Measurements from ENCODE around the gene RBM28. TPM values are rescaled to one million over a fixed set of nuclear protein-coding genes. Genes with fewer than 3 reads are reported as not detected.

RBM28 gene
- total RNA-seq, 3 donors from 2014 or later = 23.6 to 34.3 (median 27.1) TPM

DNA sequence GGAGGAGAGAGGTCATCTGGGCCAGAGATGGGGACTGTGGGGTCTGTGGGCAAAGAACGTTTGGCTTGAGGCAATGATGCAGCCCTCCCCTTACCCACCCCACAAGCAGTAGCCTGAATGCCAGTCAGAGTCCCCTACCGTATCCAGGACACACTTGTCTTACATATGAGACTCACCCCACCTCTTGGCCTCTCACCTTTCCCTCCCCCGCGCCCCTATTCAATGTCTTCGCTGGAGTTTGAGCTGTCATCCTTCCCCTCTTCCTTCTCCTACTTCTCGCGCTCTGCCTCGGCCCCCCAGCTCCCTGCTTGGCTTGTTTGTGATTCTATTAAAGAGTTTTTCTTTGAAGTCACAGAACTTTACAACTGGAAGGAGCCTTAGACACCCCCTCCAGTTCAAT is 8.9 kb upstream of the RBM28 start:
- ATAC-seq = no peak
- Histone ChIP-seq H3K4me1 (ENCODE audit: low read depth) (peaks cover 10% of the 10 kb centered on the region), H3K36me3 (ENCODE audit: low read depth) (no peaks in the 10 kb centered on the region), H3K4me3 (no peak overlapping the region), H3K9me3 (no peaks in the 10 kb centered on the region)
- DNase-seq = no peak
- TF ChIP-seq CTCF (IDR thresholded peaks at IDR 0.05) = no peak
- intact Hi-C loops (cut with DNase I, micrococcal nuclease) = loop anchor here in 1 of 2 donors (5.0 kb wide), 1 partner anchor 35 kb away; no protein-coding TSS in a partner anchor

- Histone ChIP-seq H3K4me3 (no peak overlapping the region), H3K36me3 (ENCODE audit: low read depth) (no peaks in the 10 kb centered on the region), H3K9me3 (no peaks in the 10 kb centered on the region), H3K4me1 (ENCODE audit: low read depth) (peaks cover 10% of the 10 kb centered on the region)
- TF ChIP-seq CTCF (IDR thresholded peaks at IDR 0.05) = no peak
- DNase-seq (peak in 2 of 3 donors; percentile 27 to 55), ATAC-seq (peak; percentile 56)
- intact Hi-C loops (cut with DNase I, micrococcal nuclease) = loop anchor here in 1 of 2 donors (5.0 kb wide), 1 partner anchor 35 kb away; no protein-coding TSS in a partner anchor
These were observed 8.4 kb upstream of the RBM28 start for GRCh38 chr7:128352153-128352537.

GRCh38 chr7:128351296-128352152 is 7.8 kb upstream of the RBM28 start:
- peaks cover 10% of the 10 kb centered on the region for H3K4me1 ChIP-seq (ENCODE audit: low read depth)
- no peaks in the 10 kb centered on the region for H3K36me3 ChIP-seq (ENCODE audit: low read depth)
- no peaks in the 10 kb centered on the region for H3K9me3 ChIP-seq
- TF ChIP-seq CTCF (IDR thresholded peaks at IDR 0.05) = no peak
- no peak overlapping the region for H3K4me3 ChIP-seq
- no peak for DNase-seq
- peak; percentile 24 for ATAC-seq
- intact Hi-C loops (cut with DNase I, micrococcal nuclease) = loop anchor here in 1 of 2 donors (5.0 kb wide), 1 partner anchor 36 kb away; no protein-coding TSS in a partner anchor

GRCh38 chr7:128350708-128351295 is 7.1 kb upstream of the RBM28 start:
- ATAC-seq (no peak), DNase-seq (no peak)
- Histone ChIP-seq H3K9me3 (no peaks in the 10 kb centered on the region), H3K4me1 (ENCODE audit: low read depth) (peaks cover 10% of the 10 kb centered on the region), H3K4me3 (no peak overlapping the region), H3K36me3 (ENCODE audit: low read depth) (no peaks in the 10 kb centered on the region)
- intact Hi-C loops (cut with DNase I, micrococcal nuclease) = loop anchor here in 1 of 2 donors (5.0 kb wide), 1 partner anchor 36 kb away; no protein-coding TSS in a partner anchor
- no peak for TF ChIP-seq CTCF (IDR thresholded peaks at IDR 0.05)

- TF ChIP-seq CTCF (IDR thresholded peaks at IDR 0.05) = no peak
- DNase-seq (no peak), ATAC-seq (no peak)
- intact Hi-C loops (cut with DNase I, micrococcal nuclease) = no loop called here
- Histone ChIP-seq H3K36me3 (ENCODE audit: low read depth) (no peaks in the 10 kb centered on the region), H3K4me3 (no peak overlapping the region), H3K4me1 (ENCODE audit: low read depth) (peaks cover 10% of the 10 kb centered on the region), H3K9me3 (no peaks in the 10 kb centered on the region)
These were observed 5.7 kb upstream of the RBM28 start for GRCh38 chr7:128349466-128349825.
